Testis (tissue), 2 donors: ENCODE data around the gene C19orf67.

Experiments
- CTCF ChIP-seq, 3 experiments: fragments of 450-650 bp in 2 of 3; fragments of 200-600 bp in 1 of 3; sonication (generic) in 1 of 3; IDR thresholded peaks; one replicate each; pipeline ENCODE4 v1.5.1; 2016 to 2019; ENCODE audit warnings: antibody characterized with exemption in 3 of 3, mild to moderate bottlenecking in 2 of 3, moderate library complexity in 1 of 3
- POLR2A ChIP-seq: fragments of 450-650 bp; IDR thresholded peaks from one replicate; pipeline ENCODE4 v1.6.1; 2017; ENCODE audit warnings: antibody characterized with exemption, mild to moderate bottlenecking, moderate library complexity

GRCh38 chr19:14063105-14063504 lies 22.5 kb downstream of the C19orf67 start:
- TF ChIP-seq CTCF (IDR thresholded peaks at IDR 0.05) (no peak), POLR2A (no peak)
